SK-N-SH (cell line): ENCODE results near the gene SLC25A42. TPM values are rescaled to one million over a fixed set of nuclear protein-coding genes. Genes with fewer than 3 reads are reported as not detected.

Source experiments
- CTCF ChIA-PET: fragments of 300-600, 350-600 bp; formaldehyde crosslinking; extraction: SDS; loops from one replicate; lab custom pipeline; 2021; lab: Yijun Ruan, JAX
- POLR2A ChIA-PET: fragments of 350-600 bp; sonication (Branson Sonifier 250); formaldehyde crosslinking; extraction: SDS; loops from one replicate; lab custom pipeline; 2020; ENCODE audit warnings: antibody characterized with exemption, inconsistent platforms; lab: Yijun Ruan, JAX
- DNase-seq: peaks from one replicate; pipeline ENCODE4 v3.0.0; 2012
- H2AFZ ChIP-seq: fragments of 200-600 bp; sonication (generic); 2 replicates; pipeline ENCODE4 v1.8.1; 2016; ENCODE audit warnings: antibody characterized with exemption, mild to moderate bottlenecking, low read depth
- H3F3A ChIP-seq: fragments of 200-600 bp; sonication (generic); replicated peaks from 2 replicates; pipeline ENCODE3; 2016; ENCODE audit warnings: antibody characterized with exemption, mild to moderate bottlenecking; ENCODE audit not compliant: insufficient read depth
- H3K27ac ChIP-seq, 2 experiments: fragments of 200-500 bp in 1 of 2; fragments of 200-600 bp in 1 of 2; sonication (Bioruptor generic) in 1 of 2; sonication (generic), shearing (Covaris generic) in 1 of 2; 2 replicates each; pipeline versions ENCODE4 v1.5.1 to v1.6.1; 2014 to 2016; ENCODE audit warnings: low read depth in 2 of 2, inconsistent platforms in 1 of 2, low read length in 1 of 2, mild to moderate bottlenecking in 1 of 2, mixed read lengths in 1 of 2
- H3K27me3 ChIP-seq: fragments of 200-600 bp; sonication (generic), shearing (Covaris generic); 2 replicates; pipeline ENCODE4 v1.6.1; 2016; ENCODE audit warnings: mixed run types; ENCODE audit not compliant: insufficient read depth
- H3K36me3 ChIP-seq, 2 experiments: fragments of 200-500 bp in 1 of 2; fragments of 200-600 bp in 1 of 2; sonication (Bioruptor generic) in 1 of 2; sonication (generic) in 1 of 2; replicated peaks in 1 of 2; 2 replicates each; pipeline versions ENCODE3 to v1.5.1; 2014 to 2016; ENCODE audit warnings: low read length in 1 of 2, mild to moderate bottlenecking in 1 of 2; ENCODE audit not compliant: insufficient read depth in 2 of 2, control insufficient read depth in 1 of 2
- H3K4me1 ChIP-seq, 2 experiments: fragments of 200-500 bp in 1 of 2; fragments of 200-600 bp in 1 of 2; sonication (Bioruptor generic) in 1 of 2; sonication (generic), shearing (Covaris generic) in 1 of 2; 2 replicates each; pipeline versions ENCODE4 v1.5.1 to v1.6.1; 2014 to 2016; ENCODE audit warnings: low read depth in 1 of 2, low read length in 1 of 2, mixed run types in 1 of 2; ENCODE audit not compliant: insufficient read depth in 2 of 2, control insufficient read depth in 1 of 2
- H3K4me2 ChIP-seq: fragments of 200-600 bp; sonication (generic), shearing (Covaris generic); 2 replicates; pipeline ENCODE4 v1.6.1; 2017; ENCODE audit warnings: mixed run types
- H3K4me3 ChIP-seq, 2 experiments: fragments of 200-500 bp in 1 of 2; fragments of 200-600 bp in 1 of 2; sonication (Bioruptor generic) in 1 of 2; sonication (generic), shearing (Covaris generic) in 1 of 2; 2 replicates each; pipeline versions ENCODE4 v1.5.1 to v1.8.1; 2014 to 2016; ENCODE audit warnings: low read depth in 2 of 2, inconsistent platforms in 1 of 2, low read length in 1 of 2, mild to moderate bottlenecking in 1 of 2, mixed read lengths in 1 of 2, moderate library complexity in 1 of 2
- H3K79me2 ChIP-seq: fragments of 200-600 bp; sonication (generic); 2 replicates; pipeline ENCODE4 v1.8.1; 2017; ENCODE audit warnings: mild to moderate bottlenecking; ENCODE audit not compliant: insufficient read depth
- H3K9ac ChIP-seq: fragments of 200-600 bp; sonication (generic); 2 replicates; pipeline ENCODE4 v1.6.1; 2017; ENCODE audit warnings: mixed run types
- H3K9me2 ChIP-seq: fragments of 200-600 bp; sonication (generic); 2 replicates; pipeline ENCODE4 v1.6.1; 2017; ENCODE audit warnings: mixed run types
- H3K9me3 ChIP-seq: fragments of 200-600 bp; sonication (generic); 2 replicates; pipeline ENCODE4 v1.6.1; 2017; ENCODE audit warnings: mixed run types, mild to moderate bottlenecking, moderate library complexity
- H4K20me1 ChIP-seq: fragments of 200-600 bp; sonication (generic); 2 replicates; pipeline ENCODE4 v1.6.1; 2017; ENCODE audit warnings: mild to moderate bottlenecking, mixed run types; ENCODE audit not compliant: insufficient read depth
- GABPA ChIP-seq: IDR thresholded peaks from 2 replicates; pipeline ENCODE4 v1.4.0; 2012; ENCODE audit warnings: low read depth, mild to moderate bottlenecking
- GATA2 ChIP-seq: sonication (generic); formaldehyde crosslinking; IDR thresholded peaks from 2 replicates; pipeline ENCODE4 v1.5.0; 2020; ENCODE audit warnings: mild to moderate bottlenecking, missing genetic modification reagents
- JUND ChIP-seq: IDR thresholded peaks from 2 replicates; pipeline ENCODE4 v1.4.0; 2012
- NFIC ChIP-seq: IDR thresholded peaks from 2 replicates; pipeline ENCODE4 v1.4.0; 2012; ENCODE audit warnings: borderline replicate concordance
- POLR2AphosphoS5 ChIP-seq: IDR thresholded peaks from 2 replicates; pipeline ENCODE4 v1.6.1; 2012; ENCODE audit warnings: low read depth, low read length
- RAD21 ChIP-seq: IDR thresholded peaks from 2 replicates; pipeline ENCODE4 v1.6.1; 2012; ENCODE audit warnings: mild to moderate bottlenecking, low read length
- RFX5 ChIP-seq: IDR thresholded peaks from 2 replicates; pipeline ENCODE4 v1.6.1; 2012; ENCODE audit warnings: mild to moderate bottlenecking, improper control_type of control experiment, low read length
- TEAD4 ChIP-seq: IDR thresholded peaks from 2 replicates; pipeline ENCODE4 v1.4.0; 2012; ENCODE audit warnings: mild to moderate bottlenecking, borderline replicate concordance; ENCODE audit not compliant: insufficient read depth
- WGBS: methylation state at CpG from one replicate; pipeline ENCODE4 v1.1.6; 2017; ENCODE audit warnings: low lambda C conversion rate; 5-methylcytosine and 5-hydroxymethylcytosine counted together
- polyA plus RNA-seq, 3 experiments: library from polyadenylated mRNA; depleted of rRNA; stranded (reverse); fragments of >200 nt; gene quantifications; 2 replicates each; pipeline ENCODE4 v1.2.3, GENCODE V29; 2012
- TF ChIP-seq, protein P1 (sequence below): IDR thresholded peaks from 2 replicates; pipeline ENCODE4 v1.4.0; 2012; ENCODE audit warnings: low read depth, borderline replicate concordance
- TF ChIP-seq, protein P2 (sequence below): IDR thresholded peaks from 2 replicates; pipeline ENCODE4 v1.6.1; 2012; ENCODE audit warnings: mild to moderate bottlenecking, low read depth, low read length, moderate library complexity
- TF ChIP-seq, protein P3 (sequence below): fragments of 200-600 bp; sonication (generic); IDR thresholded peaks from 2 replicates; pipeline ENCODE4 v1.6.1; 2017; ENCODE audit warnings: antibody characterized with exemption, mild to moderate bottlenecking, moderate library complexity
- TF ChIP-seq, protein P4 (sequence below): IDR thresholded peaks from 2 replicates; pipeline ENCODE4; 2012
- TF ChIP-seq, protein P5 (sequence below): IDR thresholded peaks from 2 replicates; pipeline ENCODE4 v1.4.0; 2012; ENCODE audit warnings: low read depth
- TF ChIP-seq, protein P6 (sequence below): IDR thresholded peaks from 2 replicates; pipeline ENCODE4 v1.4.0; 2012; ENCODE audit warnings: low read depth, borderline replicate concordance

The SLC25A42 gene
- polyA plus RNA-seq, 1 of the 3 experiments (the other 2 are of a cell fraction): 6.1 TPM

DNA sequence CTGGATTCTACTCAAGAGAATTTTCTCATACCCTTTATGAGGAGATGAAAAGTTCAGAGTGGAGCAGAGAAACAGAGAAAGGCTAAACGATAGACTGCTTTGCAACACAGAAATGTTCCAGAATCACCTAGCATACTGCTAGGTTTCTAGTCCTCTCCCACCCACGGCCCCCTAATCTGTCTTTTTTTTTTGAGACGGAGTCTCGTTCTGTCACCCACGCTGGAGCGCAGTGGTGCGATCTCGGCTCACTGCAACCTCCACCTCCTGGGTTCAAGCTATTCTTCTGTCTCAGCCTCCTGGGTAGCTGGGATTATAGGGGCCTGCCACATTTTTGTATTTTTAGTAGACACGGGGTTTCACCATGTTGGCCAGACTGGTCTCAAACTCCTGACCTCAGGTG lies 35.3 kb upstream of the SLC25A42 start:
- POLR2A ChIA-PET: no interaction called here
- Histone ChIP-seq H4K20me1 (peaks cover 19% of the 10 kb centered on the region), H3K4me3 (no peak overlapping the region), H3F3A (peaks cover 2% of the 10 kb centered on the region), H3K9me2 (no peaks in the 10 kb centered on the region), H3K27ac (no peak overlapping the region), H2AFZ (no peak overlapping the region), H3K9me3 (no peaks in the 10 kb centered on the region), H3K4me1 (peaks cover 4 to 6% of the 10 kb centered on the region in 2 experiments; a peak in 1 of 4 replicates)
- no peak for DNase-seq
- CTCF ChIA-PET: no interaction called here
- TF ChIP-seq, protein P1, sequence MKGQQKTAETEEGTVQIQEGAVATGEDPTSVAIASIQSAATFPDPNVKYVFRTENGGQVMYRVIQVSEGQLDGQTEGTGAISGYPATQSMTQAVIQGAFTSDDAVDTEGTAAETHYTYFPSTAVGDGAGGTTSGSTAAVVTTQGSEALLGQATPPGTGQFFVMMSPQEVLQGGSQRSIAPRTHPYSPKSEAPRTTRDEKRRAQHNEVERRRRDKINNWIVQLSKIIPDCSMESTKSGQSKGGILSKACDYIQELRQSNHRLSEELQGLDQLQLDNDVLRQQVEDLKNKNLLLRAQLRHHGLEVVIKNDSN: no peak
- TF ChIP-seq, protein P2, sequence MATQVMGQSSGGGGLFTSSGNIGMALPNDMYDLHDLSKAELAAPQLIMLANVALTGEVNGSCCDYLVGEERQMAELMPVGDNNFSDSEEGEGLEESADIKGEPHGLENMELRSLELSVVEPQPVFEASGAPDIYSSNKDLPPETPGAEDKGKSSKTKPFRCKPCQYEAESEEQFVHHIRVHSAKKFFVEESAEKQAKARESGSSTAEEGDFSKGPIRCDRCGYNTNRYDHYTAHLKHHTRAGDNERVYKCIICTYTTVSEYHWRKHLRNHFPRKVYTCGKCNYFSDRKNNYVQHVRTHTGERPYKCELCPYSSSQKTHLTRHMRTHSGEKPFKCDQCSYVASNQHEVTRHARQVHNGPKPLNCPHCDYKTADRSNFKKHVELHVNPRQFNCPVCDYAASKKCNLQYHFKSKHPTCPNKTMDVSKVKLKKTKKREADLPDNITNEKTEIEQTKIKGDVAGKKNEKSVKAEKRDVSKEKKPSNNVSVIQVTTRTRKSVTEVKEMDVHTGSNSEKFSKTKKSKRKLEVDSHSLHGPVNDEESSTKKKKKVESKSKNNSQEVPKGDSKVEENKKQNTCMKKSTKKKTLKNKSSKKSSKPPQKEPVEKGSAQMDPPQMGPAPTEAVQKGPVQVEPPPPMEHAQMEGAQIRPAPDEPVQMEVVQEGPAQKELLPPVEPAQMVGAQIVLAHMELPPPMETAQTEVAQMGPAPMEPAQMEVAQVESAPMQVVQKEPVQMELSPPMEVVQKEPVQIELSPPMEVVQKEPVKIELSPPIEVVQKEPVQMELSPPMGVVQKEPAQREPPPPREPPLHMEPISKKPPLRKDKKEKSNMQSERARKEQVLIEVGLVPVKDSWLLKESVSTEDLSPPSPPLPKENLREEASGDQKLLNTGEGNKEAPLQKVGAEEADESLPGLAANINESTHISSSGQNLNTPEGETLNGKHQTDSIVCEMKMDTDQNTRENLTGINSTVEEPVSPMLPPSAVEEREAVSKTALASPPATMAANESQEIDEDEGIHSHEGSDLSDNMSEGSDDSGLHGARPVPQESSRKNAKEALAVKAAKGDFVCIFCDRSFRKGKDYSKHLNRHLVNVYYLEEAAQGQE: no peak
- TF ChIP-seq GABPA (no peak), GATA2 (CRISPR knock-in tag) (no peak), TEAD4 (no peak), RAD21 (no peak), RFX5 (no peak), JUND (no peak), POLR2AphosphoS5 (no peak), NFIC (no peak)
- TF ChIP-seq, protein P3, sequence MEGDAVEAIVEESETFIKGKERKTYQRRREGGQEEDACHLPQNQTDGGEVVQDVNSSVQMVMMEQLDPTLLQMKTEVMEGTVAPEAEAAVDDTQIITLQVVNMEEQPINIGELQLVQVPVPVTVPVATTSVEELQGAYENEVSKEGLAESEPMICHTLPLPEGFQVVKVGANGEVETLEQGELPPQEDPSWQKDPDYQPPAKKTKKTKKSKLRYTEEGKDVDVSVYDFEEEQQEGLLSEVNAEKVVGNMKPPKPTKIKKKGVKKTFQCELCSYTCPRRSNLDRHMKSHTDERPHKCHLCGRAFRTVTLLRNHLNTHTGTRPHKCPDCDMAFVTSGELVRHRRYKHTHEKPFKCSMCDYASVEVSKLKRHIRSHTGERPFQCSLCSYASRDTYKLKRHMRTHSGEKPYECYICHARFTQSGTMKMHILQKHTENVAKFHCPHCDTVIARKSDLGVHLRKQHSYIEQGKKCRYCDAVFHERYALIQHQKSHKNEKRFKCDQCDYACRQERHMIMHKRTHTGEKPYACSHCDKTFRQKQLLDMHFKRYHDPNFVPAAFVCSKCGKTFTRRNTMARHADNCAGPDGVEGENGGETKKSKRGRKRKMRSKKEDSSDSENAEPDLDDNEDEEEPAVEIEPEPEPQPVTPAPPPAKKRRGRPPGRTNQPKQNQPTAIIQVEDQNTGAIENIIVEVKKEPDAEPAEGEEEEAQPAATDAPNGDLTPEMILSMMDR: no peak
- TF ChIP-seq, protein P4, sequence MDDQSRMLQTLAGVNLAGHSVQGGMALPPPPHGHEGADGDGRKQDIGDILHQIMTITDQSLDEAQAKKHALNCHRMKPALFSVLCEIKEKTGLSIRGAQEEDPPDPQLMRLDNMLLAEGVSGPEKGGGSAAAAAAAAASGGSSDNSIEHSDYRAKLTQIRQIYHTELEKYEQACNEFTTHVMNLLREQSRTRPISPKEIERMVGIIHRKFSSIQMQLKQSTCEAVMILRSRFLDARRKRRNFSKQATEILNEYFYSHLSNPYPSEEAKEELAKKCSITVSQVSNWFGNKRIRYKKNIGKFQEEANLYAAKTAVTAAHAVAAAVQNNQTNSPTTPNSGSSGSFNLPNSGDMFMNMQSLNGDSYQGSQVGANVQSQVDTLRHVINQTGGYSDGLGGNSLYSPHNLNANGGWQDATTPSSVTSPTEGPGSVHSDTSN: no peak
- TF ChIP-seq, protein P5, sequence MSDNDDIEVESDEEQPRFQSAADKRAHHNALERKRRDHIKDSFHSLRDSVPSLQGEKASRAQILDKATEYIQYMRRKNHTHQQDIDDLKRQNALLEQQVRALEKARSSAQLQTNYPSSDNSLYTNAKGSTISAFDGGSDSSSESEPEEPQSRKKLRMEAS: no peak
- TF ChIP-seq, protein P6, sequence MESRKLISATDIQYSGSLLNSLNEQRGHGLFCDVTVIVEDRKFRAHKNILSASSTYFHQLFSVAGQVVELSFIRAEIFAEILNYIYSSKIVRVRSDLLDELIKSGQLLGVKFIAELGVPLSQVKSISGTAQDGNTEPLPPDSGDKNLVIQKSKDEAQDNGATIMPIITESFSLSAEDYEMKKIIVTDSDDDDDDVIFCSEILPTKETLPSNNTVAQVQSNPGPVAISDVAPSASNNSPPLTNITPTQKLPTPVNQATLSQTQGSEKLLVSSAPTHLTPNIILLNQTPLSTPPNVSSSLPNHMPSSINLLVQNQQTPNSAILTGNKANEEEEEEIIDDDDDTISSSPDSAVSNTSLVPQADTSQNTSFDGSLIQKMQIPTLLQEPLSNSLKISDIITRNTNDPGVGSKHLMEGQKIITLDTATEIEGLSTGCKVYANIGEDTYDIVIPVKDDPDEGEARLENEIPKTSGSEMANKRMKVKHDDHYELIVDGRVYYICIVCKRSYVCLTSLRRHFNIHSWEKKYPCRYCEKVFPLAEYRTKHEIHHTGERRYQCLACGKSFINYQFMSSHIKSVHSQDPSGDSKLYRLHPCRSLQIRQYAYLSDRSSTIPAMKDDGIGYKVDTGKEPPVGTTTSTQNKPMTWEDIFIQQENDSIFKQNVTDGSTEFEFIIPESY: no peak
- TF ChIP-seq, all 33 proteins: peak for 0
- H3K27me3 ChIP-seq: no peaks in the 10 kb centered on the region
- 94% methylated on average over 9 of the region's 9 CpGs for WGBS
- H3K9ac ChIP-seq: no peak overlapping the region
- peaks cover 41 to 57% of the 10 kb centered on the region in 2 experiments for H3K36me3 ChIP-seq
- H3K79me2 ChIP-seq: peaks cover 96% of the 10 kb centered on the region
- no peak overlapping the region for H3K4me2 ChIP-seq
